SK-N-SH (cell line): ENCODE data around the gene AIP. TPM values are rescaled to one million over a fixed set of nuclear protein-coding genes. Genes with fewer than 3 reads are reported as not detected.

ENCODE experiments used
- CTCF ChIA-PET: fragments of 300-600, 350-600 bp; formaldehyde crosslinking; extraction: SDS; loops from one replicate; lab custom pipeline; 2021; lab: Yijun Ruan, JAX
- POLR2A ChIA-PET: fragments of 350-600 bp; sonication (Branson Sonifier 250); formaldehyde crosslinking; extraction: SDS; loops from one replicate; lab custom pipeline; 2020; ENCODE audit warnings: antibody characterized with exemption, inconsistent platforms; lab: Yijun Ruan, JAX
- DNase-seq: peaks from one replicate; pipeline ENCODE4 v3.0.0; 2012
- H2AFZ ChIP-seq: fragments of 200-600 bp; sonication (generic); 2 replicates; pipeline ENCODE4 v1.8.1; 2016; ENCODE audit warnings: antibody characterized with exemption, mild to moderate bottlenecking, low read depth
- H3F3A ChIP-seq: fragments of 200-600 bp; sonication (generic); replicated peaks from 2 replicates; pipeline ENCODE3; 2016; ENCODE audit warnings: antibody characterized with exemption, mild to moderate bottlenecking; ENCODE audit not compliant: insufficient read depth
- H3K27ac ChIP-seq, 2 experiments: fragments of 200-500 bp in 1 of 2; fragments of 200-600 bp in 1 of 2; sonication (Bioruptor generic) in 1 of 2; sonication (generic), shearing (Covaris generic) in 1 of 2; 2 replicates each; pipeline versions ENCODE4 v1.5.1 to v1.6.1; 2014 to 2016; ENCODE audit warnings: low read depth in 2 of 2, inconsistent platforms in 1 of 2, low read length in 1 of 2, mild to moderate bottlenecking in 1 of 2, mixed read lengths in 1 of 2
- H3K27me3 ChIP-seq: fragments of 200-600 bp; sonication (generic), shearing (Covaris generic); 2 replicates; pipeline ENCODE4 v1.6.1; 2016; ENCODE audit warnings: mixed run types; ENCODE audit not compliant: insufficient read depth
- H3K36me3 ChIP-seq, 2 experiments: fragments of 200-500 bp in 1 of 2; fragments of 200-600 bp in 1 of 2; sonication (Bioruptor generic) in 1 of 2; sonication (generic) in 1 of 2; replicated peaks in 1 of 2; 2 replicates each; pipeline versions ENCODE3 to v1.5.1; 2014 to 2016; ENCODE audit warnings: low read length in 1 of 2, mild to moderate bottlenecking in 1 of 2; ENCODE audit not compliant: insufficient read depth in 2 of 2, control insufficient read depth in 1 of 2
- H3K4me1 ChIP-seq, 2 experiments: fragments of 200-500 bp in 1 of 2; fragments of 200-600 bp in 1 of 2; sonication (Bioruptor generic) in 1 of 2; sonication (generic), shearing (Covaris generic) in 1 of 2; 2 replicates each; pipeline versions ENCODE4 v1.5.1 to v1.6.1; 2014 to 2016; ENCODE audit warnings: low read depth in 1 of 2, low read length in 1 of 2, mixed run types in 1 of 2; ENCODE audit not compliant: insufficient read depth in 2 of 2, control insufficient read depth in 1 of 2
- H3K4me2 ChIP-seq: fragments of 200-600 bp; sonication (generic), shearing (Covaris generic); 2 replicates; pipeline ENCODE4 v1.6.1; 2017; ENCODE audit warnings: mixed run types
- H3K4me3 ChIP-seq, 2 experiments: fragments of 200-500 bp in 1 of 2; fragments of 200-600 bp in 1 of 2; sonication (Bioruptor generic) in 1 of 2; sonication (generic), shearing (Covaris generic) in 1 of 2; 2 replicates each; pipeline versions ENCODE4 v1.5.1 to v1.8.1; 2014 to 2016; ENCODE audit warnings: low read depth in 2 of 2, inconsistent platforms in 1 of 2, low read length in 1 of 2, mild to moderate bottlenecking in 1 of 2, mixed read lengths in 1 of 2, moderate library complexity in 1 of 2
- H3K79me2 ChIP-seq: fragments of 200-600 bp; sonication (generic); 2 replicates; pipeline ENCODE4 v1.8.1; 2017; ENCODE audit warnings: mild to moderate bottlenecking; ENCODE audit not compliant: insufficient read depth
- H3K9ac ChIP-seq: fragments of 200-600 bp; sonication (generic); 2 replicates; pipeline ENCODE4 v1.6.1; 2017; ENCODE audit warnings: mixed run types
- H3K9me2 ChIP-seq: fragments of 200-600 bp; sonication (generic); 2 replicates; pipeline ENCODE4 v1.6.1; 2017; ENCODE audit warnings: mixed run types
- H3K9me3 ChIP-seq: fragments of 200-600 bp; sonication (generic); 2 replicates; pipeline ENCODE4 v1.6.1; 2017; ENCODE audit warnings: mixed run types, mild to moderate bottlenecking, moderate library complexity
- H4K20me1 ChIP-seq: fragments of 200-600 bp; sonication (generic); 2 replicates; pipeline ENCODE4 v1.6.1; 2017; ENCODE audit warnings: mild to moderate bottlenecking, mixed run types; ENCODE audit not compliant: insufficient read depth
- CHD2 ChIP-seq: fragments of 150-350 bp; IDR thresholded peaks from 2 replicates; pipeline ENCODE4 v1.6.1; 2018; ENCODE audit warnings: low read length; ENCODE audit not compliant: partially characterized antibody
- ELF1 ChIP-seq: IDR thresholded peaks from 2 replicates; pipeline ENCODE4 v1.4.0; 2012
- FOSL2 ChIP-seq: IDR thresholded peaks from 2 replicates; pipeline ENCODE4 v1.4.0; 2012; ENCODE audit warnings: low read depth, mild to moderate bottlenecking, moderate library complexity, borderline replicate concordance
- GABPA ChIP-seq: IDR thresholded peaks from 2 replicates; pipeline ENCODE4 v1.4.0; 2012; ENCODE audit warnings: low read depth, mild to moderate bottlenecking
- GATA2 ChIP-seq: sonication (generic); formaldehyde crosslinking; IDR thresholded peaks from 2 replicates; pipeline ENCODE4 v1.5.0; 2020; ENCODE audit warnings: mild to moderate bottlenecking, missing genetic modification reagents
- RFX5 ChIP-seq: IDR thresholded peaks from 2 replicates; pipeline ENCODE4 v1.6.1; 2012; ENCODE audit warnings: mild to moderate bottlenecking, improper control_type of control experiment, low read length
- RXRA ChIP-seq: IDR thresholded peaks from 2 replicates; pipeline ENCODE4 v1.4.0; 2012; ENCODE audit warnings: low read depth, mild to moderate bottlenecking, borderline replicate concordance
- SIN3A ChIP-seq: IDR thresholded peaks from 2 replicates; pipeline ENCODE4 v1.6.1; 2012; ENCODE audit warnings: low read depth, mild to moderate bottlenecking, low read length, moderate library complexity, borderline replicate concordance
- TCF12 ChIP-seq: IDR thresholded peaks from 2 replicates; pipeline ENCODE4 v1.4.0; 2012
- TEAD4 ChIP-seq: IDR thresholded peaks from 2 replicates; pipeline ENCODE4 v1.4.0; 2012; ENCODE audit warnings: mild to moderate bottlenecking, borderline replicate concordance; ENCODE audit not compliant: insufficient read depth
- USF2 ChIP-seq: fragments of 150-350 bp; IDR thresholded peaks from 2 replicates; pipeline ENCODE4 v1.6.1; 2017; ENCODE audit warnings: antibody characterized with exemption, low read length, low read depth, borderline replicate concordance
- WGBS: methylation state at CpG from one replicate; pipeline ENCODE4 v1.1.6; 2017; ENCODE audit warnings: low lambda C conversion rate; 5-methylcytosine and 5-hydroxymethylcytosine counted together
- polyA plus RNA-seq, 3 experiments: library from polyadenylated mRNA; depleted of rRNA; stranded (reverse); fragments of >200 nt; gene quantifications; 2 replicates each; pipeline ENCODE4 v1.2.3, GENCODE V29; 2012

AIP gene
- polyA plus RNA-seq, 1 of the 3 experiments (the other 2 are of a cell fraction): 207 TPM

- Histone ChIP-seq H3K4me3 (no peak overlapping the region), H3K9ac (no peak overlapping the region), H3K27me3 (no peaks in the 10 kb centered on the region), H3K9me2 (no peaks in the 10 kb centered on the region), H3K79me2 (0 out of 2 replicates have a peak, but pooled peaks cover under 1% of the 10 kb centered on the region), H3K9me3 (no peaks in the 10 kb centered on the region), H4K20me1 (no peaks in the 10 kb centered on the region), H3K4me2 (no peak overlapping the region)
- DNase-seq: no peak
- POLR2A ChIA-PET: no interaction called here
- TF ChIP-seq RXRA (no peak), GATA2 (CRISPR knock-in tag) (no peak), ELF1 (no peak)
- TF ChIP-seq, all 33 proteins: peak for 0
- Histone ChIP-seq H3K4me1 (peaks cover 0 to 4% of the 10 kb centered on the region in 2 experiments; a peak in 2 of 4 replicates), H3K27ac (no peak overlapping the region), H3F3A (no peaks in the 10 kb centered on the region), H3K36me3 (no peaks in the 10 kb centered on the region), H2AFZ (no peak overlapping the region)
- WGBS: 93% methylated on average over 6 of the region's 7 CpGs
- CTCF ChIA-PET: no interaction called here
These were observed 34.6 kb upstream of the AIP start for GRCh38 chr11:67448220-67448609.

DNA sequence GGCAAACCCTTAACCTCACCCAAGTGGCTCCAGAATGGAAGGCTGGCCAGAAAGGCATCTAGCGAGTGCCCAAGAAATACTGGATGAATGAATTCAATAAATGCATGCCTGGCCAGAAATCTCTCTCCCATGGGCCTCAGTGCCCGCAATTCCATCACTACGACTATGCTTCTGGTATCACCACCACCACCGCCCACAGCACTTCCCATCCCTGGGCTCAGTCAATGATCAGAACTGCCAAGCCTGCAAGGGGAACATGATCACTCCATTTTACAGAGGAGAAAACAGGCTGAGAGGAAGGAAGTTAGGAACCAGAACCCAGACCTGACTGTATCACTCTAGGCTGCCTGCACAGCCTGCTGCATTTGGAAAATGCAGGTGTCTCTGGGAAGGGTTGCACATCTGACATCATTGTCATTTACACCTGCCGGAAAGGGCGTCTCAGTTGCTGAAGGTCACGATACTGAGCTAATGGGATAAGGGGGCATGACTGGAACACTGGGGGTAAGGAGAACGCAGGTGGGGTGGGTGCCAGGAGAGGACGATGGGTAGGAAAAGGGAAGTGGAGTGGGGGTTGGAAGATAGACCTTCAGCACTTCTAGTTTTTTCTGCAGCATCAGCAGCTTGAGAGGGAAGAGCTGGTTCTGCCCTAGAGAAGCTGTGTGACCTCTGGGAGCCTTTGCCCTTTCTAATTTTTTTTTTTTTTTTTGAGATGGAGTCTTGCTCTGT lies 33.5 kb upstream of the AIP start:
- Histone ChIP-seq H3K36me3 (no peaks in the 10 kb centered on the region), H4K20me1 (no peaks in the 10 kb centered on the region), H3K27me3 (no peaks in the 10 kb centered on the region), H3K4me1 (peaks cover 0 to 4% of the 10 kb centered on the region in 2 experiments; a peak in 2 of 4 replicates), H3K4me3 (no peak overlapping the region), H3K9ac (no peak overlapping the region), H3K79me2 (no peaks in the 10 kb centered on the region), H3K4me2 (no peak overlapping the region), H3K9me3 (no peaks in the 10 kb centered on the region), H3F3A (no peaks in the 10 kb centered on the region), H3K9me2 (no peaks in the 10 kb centered on the region), H3K27ac (no peak overlapping the region), H2AFZ (no peak overlapping the region)
- no peak for DNase-seq
- 81% methylated on average over 8 of the region's 9 CpGs for WGBS
- POLR2A ChIA-PET: interaction anchor here (0.6 to 1.7 kb wide), 2 partner anchors 12 to 19 kb away, joined by 3 to 5 read pairs; no protein-coding TSS in a partner anchor
- CTCF ChIA-PET: interaction anchor here (0.9 to 1.1 kb wide), 2 partner anchors 10 to 48 kb away, joined by 3 read pairs; no protein-coding TSS in a partner anchor
- TF ChIP-seq TEAD4: no peak
- TF ChIP-seq RFX5: no peak
- no peak for TF ChIP-seq TCF12
- TF ChIP-seq GABPA: no peak
- TF ChIP-seq FOSL2: no peak
- no peak for TF ChIP-seq RXRA
- TF ChIP-seq SIN3A: no peak
- TF ChIP-seq USF2: no peak
- TF ChIP-seq CHD2: no peak
- TF ChIP-seq, all 33 proteins: peak for 0
